Effector memory CD8-positive, alpha-beta T cell (primary cell): ENCODE data around the gene GSK3B.
A peak's percentile ranks its signal among the peaks of the same experiment; 100 is the strongest.

Experiments used
- ATAC-seq: fragments of 150-1000 bp; cut with Tn5 transposase; replicated peaks from 2 replicates; pipeline ENCODE4 v1.10.0; 2021; ENCODE audit warnings: mild to moderate bottlenecking, moderate library complexity
- DNase-seq, 3 experiments: peaks; one replicate each; pipeline ENCODE4 v3.0.0; 2021
- H3K27ac Mint-ChIP-seq, 2 donors: one replicate each; pipeline ENCODE4 v1.8.0; 2022; ENCODE audit warnings: mild to moderate bottlenecking in 2 of 2, mixed read lengths in 2 of 2, moderate library complexity in 2 of 2
- H3K27me3 Mint-ChIP-seq, 2 donors: one replicate each; pipeline ENCODE4 v1.8.0; 2022; ENCODE audit warnings: mixed read lengths in 2 of 2
- H3K36me3 Mint-ChIP-seq: one replicate; pipeline ENCODE4 v1.8.0; 2022; ENCODE audit warnings: mild to moderate bottlenecking, moderate library complexity, mixed read lengths; ENCODE audit not compliant: insufficient read depth
- H3K4me1 Mint-ChIP-seq, 2 donors: one replicate each; pipeline ENCODE4 v1.8.0; 2022; ENCODE audit warnings: low read depth in 2 of 2, mixed read lengths in 2 of 2
- H3K4me3 Mint-ChIP-seq, 2 donors: one replicate each; pipeline ENCODE4 v1.8.0; 2022; ENCODE audit warnings: mild to moderate bottlenecking in 2 of 2, mixed read lengths in 2 of 2, moderate library complexity in 2 of 2
- H3K9me3 Mint-ChIP-seq, 2 donors: one replicate each; pipeline ENCODE4 v1.8.0; 2022; ENCODE audit warnings: mixed read lengths in 2 of 2

Gene GSK3B

GRCh38 chr3:120039642-120040610 lies 54.3 kb downstream of the GSK3B start:
- no peak for ATAC-seq
- DNase-seq = no peak
- peaks cover 13 to 22% of the 10 kb centered on the region in 2 donors for H3K9me3 Mint-ChIP-seq
- H3K27ac Mint-ChIP-seq = peak overlapping the region in 1 of 2 donors; percentile 77
- peaks cover 11% of the 10 kb centered on the region for H3K36me3 Mint-ChIP-seq
- H3K4me3 Mint-ChIP-seq = no peak overlapping the region
- H3K4me1 Mint-ChIP-seq = peaks cover 26 to 41% of the 10 kb centered on the region in 2 donors
- H3K27me3 Mint-ChIP-seq = no peaks in the 10 kb centered on the region

- Mint-ChIP-seq H3K27me3 (no peaks in the 10 kb centered on the region), H3K9me3 (peaks cover 0 to 7% of the 10 kb centered on the region in 2 donors), H3K36me3 (no peaks in the 10 kb centered on the region), H3K27ac (peak overlapping the region in 1 of 2 donors; percentile 15), H3K4me3 (peak overlapping the region in 1 of 2 donors; percentile 4), H3K4me1 (peaks cover 21 to 42% of the 10 kb centered on the region in 2 donors)
- ATAC-seq = no peak
- no peak for DNase-seq
Measured at GRCh38 chr3:120033596-120033995, 60.7 kb downstream of the GSK3B start.

GRCh38 chr3:120031561-120031960 lies 62.7 kb downstream of the GSK3B start:
- H3K36me3 Mint-ChIP-seq = peaks cover 2% of the 10 kb centered on the region
- no peaks in the 10 kb centered on the region for H3K27me3 Mint-ChIP-seq
- H3K4me1 Mint-ChIP-seq = peaks cover 19 to 47% of the 10 kb centered on the region in 2 donors
- DNase-seq (no peak), ATAC-seq (no peak)
- no peak overlapping the region for H3K27ac Mint-ChIP-seq
- peaks cover 0 to 7% of the 10 kb centered on the region in 2 donors for H3K9me3 Mint-ChIP-seq
- no peak overlapping the region for H3K4me3 Mint-ChIP-seq

GRCh38 chr3:120029749-120030148 lies 64.5 kb downstream of the GSK3B start:
- Mint-ChIP-seq H3K27me3 (no peaks in the 10 kb centered on the region), H3K9me3 (peaks cover 0 to 7% of the 10 kb centered on the region in 2 donors), H3K36me3 (peaks cover 3% of the 10 kb centered on the region), H3K4me3 (no peak overlapping the region), H3K27ac (peak overlapping the region in 1 of 2 donors; percentile 70), H3K4me1 (peaks cover 27 to 65% of the 10 kb centered on the region in 2 donors)
- DNase-seq (no peak), ATAC-seq (no peak)

GRCh38 chr3:120028271-120029047 lies 65.8 kb downstream of the GSK3B start:
- Mint-ChIP-seq H3K36me3 (peaks cover 3% of the 10 kb centered on the region), H3K9me3 (peaks cover 0 to 1% of the 10 kb centered on the region in 2 donors), H3K27ac (no peak overlapping the region), H3K4me1 (peaks cover 30 to 70% of the 10 kb centered on the region in 2 donors), H3K4me3 (no peak overlapping the region), H3K27me3 (no peaks in the 10 kb centered on the region)
- DNase-seq (no peak), ATAC-seq (no peak)

- Mint-ChIP-seq H3K27me3 (no peaks in the 10 kb centered on the region), H3K27ac (no peak overlapping the region), H3K36me3 (peaks cover 7% of the 10 kb centered on the region), H3K9me3 (no peaks in the 10 kb centered on the region), H3K4me3 (no peak overlapping the region), H3K4me1 (peaks cover 37 to 72% of the 10 kb centered on the region in 2 donors)
- ATAC-seq (no peak), DNase-seq (no peak)
Measured at GRCh38 chr3:120027226-120027625, 67.0 kb downstream of the GSK3B start.

- ATAC-seq = no peak
- peaks cover 15% of the 10 kb centered on the region for H3K36me3 Mint-ChIP-seq
- H3K27ac Mint-ChIP-seq = no peak overlapping the region
- H3K27me3 Mint-ChIP-seq = no peaks in the 10 kb centered on the region
- DNase-seq = no peak
- H3K4me3 Mint-ChIP-seq = peak overlapping the region in 1 of 2 donors; percentile 5
- H3K4me1 Mint-ChIP-seq = peaks cover 45 to 74% of the 10 kb centered on the region in 2 donors
- H3K9me3 Mint-ChIP-seq = no peaks in the 10 kb centered on the region
Measured at GRCh38 chr3:120025520-120025919, 68.7 kb downstream of the GSK3B start.

GRCh38 chr3:120024103-120024502 lies 70.1 kb downstream of the GSK3B start:
- H3K4me3 Mint-ChIP-seq = no peak overlapping the region
- peaks cover 15% of the 10 kb centered on the region for H3K36me3 Mint-ChIP-seq

GRCh38 chr3:120022729-120023128 lies 71.5 kb downstream of the GSK3B start:
- no peak for DNase-seq
- ATAC-seq = no peak
- H3K27ac Mint-ChIP-seq = peak overlapping the region in 1 of 2 donors; percentile 9
- no peaks in the 10 kb centered on the region for H3K9me3 Mint-ChIP-seq
- peaks cover 51 to 73% of the 10 kb centered on the region in 2 donors for H3K4me1 Mint-ChIP-seq
- H3K4me3 Mint-ChIP-seq = no peak overlapping the region
- H3K36me3 Mint-ChIP-seq = peaks cover 15% of the 10 kb centered on the region
- H3K27me3 Mint-ChIP-seq = no peaks in the 10 kb centered on the region

More at GRCh38 chr3:120024103-120024502, 70.1 kb downstream of the GSK3B start:
- no peak for ATAC-seq
- Mint-ChIP-seq H3K27ac (no peak overlapping the region), H3K9me3 (no peaks in the 10 kb centered on the region), H3K27me3 (no peaks in the 10 kb centered on the region), H3K4me1 (peaks cover 47 to 71% of the 10 kb centered on the region in 2 donors)
- DNase-seq = no peak

- Mint-ChIP-seq H3K4me3 (no peak overlapping the region), H3K4me1 (peaks cover 54 to 78% of the 10 kb centered on the region in 2 donors), H3K27ac (peak overlapping the region in 1 of 2 donors; percentile 9), H3K36me3 (peaks cover 12% of the 10 kb centered on the region), H3K27me3 (no peaks in the 10 kb centered on the region), H3K9me3 (no peaks in the 10 kb centered on the region)
- ATAC-seq = no peak
- DNase-seq = no peak
Measured at GRCh38 chr3:120021523-120021922, 72.7 kb downstream of the GSK3B start.

- Mint-ChIP-seq H3K4me1 (peaks cover 51 to 75% of the 10 kb centered on the region in 2 donors), H3K36me3 (peaks cover 12% of the 10 kb centered on the region)
- no peak for ATAC-seq
Measured at GRCh38 chr3:120018299-120018698, 75.9 kb downstream of the GSK3B start.

GRCh38 chr3:120017692-120018091 lies 76.6 kb downstream of the GSK3B start:
- H3K9me3 Mint-ChIP-seq = no peaks in the 10 kb centered on the region
- DNase-seq (no peak), ATAC-seq (no peak)
- H3K4me3 Mint-ChIP-seq = peak overlapping the region in 1 of 2 donors; percentile 5
- peaks cover 46 to 76% of the 10 kb centered on the region in 2 donors for H3K4me1 Mint-ChIP-seq
- H3K27ac Mint-ChIP-seq = peak overlapping the region in 1 of 2 donors; percentile 67
- no peaks in the 10 kb centered on the region for H3K27me3 Mint-ChIP-seq
- H3K36me3 Mint-ChIP-seq = peaks cover 11% of the 10 kb centered on the region

More at GRCh38 chr3:120018299-120018698, 75.9 kb downstream of the GSK3B start:
- DNase-seq = no peak
- Mint-ChIP-seq H3K4me3 (no peak overlapping the region), H3K9me3 (no peaks in the 10 kb centered on the region), H3K27me3 (no peaks in the 10 kb centered on the region), H3K27ac (no peak overlapping the region)

GRCh38 chr3:120013481-120013880 lies 80.8 kb downstream of the GSK3B start:
- Mint-ChIP-seq H3K4me3 (no peak overlapping the region), H3K27ac (no peak overlapping the region), H3K9me3 (no peaks in the 10 kb centered on the region), H3K36me3 (no peaks in the 10 kb centered on the region), H3K27me3 (no peaks in the 10 kb centered on the region), H3K4me1 (peaks cover 35 to 77% of the 10 kb centered on the region in 2 donors)
- DNase-seq = no peak
- ATAC-seq = no peak
